NB4 (cell line): ENCODE results near the gene TASP1.

Experiments used
- DNase-seq: peaks from one replicate; pipeline ENCODE4 v3.0.0; 2010; ENCODE audit warnings: low read depth
- H3K4me3 ChIP-seq: one replicate; pipeline ENCODE4 v1.5.1; 2011; ENCODE audit warnings: mild to moderate bottlenecking, low read depth, low read length, moderate library complexity
- CTCF ChIP-seq: IDR thresholded peaks from one replicate; pipeline ENCODE4 v1.5.1; 2012; ENCODE audit warnings: low read depth, low read length
- MAX ChIP-seq: IDR thresholded peaks from 2 replicates; pipeline ENCODE4 v1.6.1; 2011; ENCODE audit warnings: low read depth, low read length
- MYC ChIP-seq: IDR thresholded peaks from 2 replicates; pipeline ENCODE4 v1.6.1; 2011; ENCODE audit warnings: low read depth, low read length
- POLR2A ChIP-seq: IDR thresholded peaks from 2 replicates; pipeline ENCODE4 v1.6.1; 2011; ENCODE audit warnings: mild to moderate bottlenecking; ENCODE audit not compliant: insufficient read length; ENCODE audit errors: extremely low read depth

TASP1 gene

GRCh38 chr20:13356591-13356990 is 282.1 kb downstream of the TASP1 start:
- no peak overlapping the region for H3K4me3 ChIP-seq
- TF ChIP-seq CTCF (no peak), POLR2A (no peak), MYC (no peak), MAX (no peak)
- DNase-seq = no peak

GRCh38 chr20:13355941-13356486 is 282.7 kb downstream of the TASP1 start:
- no peak for DNase-seq
- no peak overlapping the region for H3K4me3 ChIP-seq
- no peak for TF ChIP-seq CTCF
- TF ChIP-seq MYC = no peak
- TF ChIP-seq MAX = no peak
- TF ChIP-seq POLR2A = no peak

GRCh38 chr20:13355411-13355810 is 283.3 kb downstream of the TASP1 start:
- no peak overlapping the region for H3K4me3 ChIP-seq
- no peak for DNase-seq
- no peak for TF ChIP-seq MYC
- no peak for TF ChIP-seq CTCF
- no peak for TF ChIP-seq MAX
- TF ChIP-seq POLR2A = no peak

GRCh38 chr20:13353261-13353945 is 285.3 kb downstream of the TASP1 start:
- H3K4me3 ChIP-seq = no peak overlapping the region
- TF ChIP-seq CTCF (no peak), MAX (no peak), MYC (no peak), POLR2A (no peak)
- no peak for DNase-seq

- no peak overlapping the region for H3K4me3 ChIP-seq
- TF ChIP-seq MAX = no peak
- no peak for TF ChIP-seq CTCF
- no peak for TF ChIP-seq MYC
- no peak for TF ChIP-seq POLR2A
- DNase-seq = no peak
These were observed 289.5 kb downstream of the TASP1 start for GRCh38 chr20:13349235-13349604.
